ENCODE data around the gene HAND2. TPM values are rescaled to one million over a fixed set of nuclear protein-coding genes. Genes with fewer than 3 reads are reported as not detected.

HAND2 gene
- total and polyA plus RNA-seq, 2 experiments from 2014 or later: 0.15 TPM; not detected in 1

- DNase-seq (ENCODE audit: low spot score): peak; percentile 20
- peaks cover 40% of the 10 kb centered on the region for H3K4me1 Mint-ChIP-seq
- peaks cover 93% of the 10 kb centered on the region for H3K27me3 Mint-ChIP-seq (ENCODE audit: insufficient read depth, low read depth, poor library complexity)
- Histone ChIP-seq H3K36me3 (ENCODE audit: insufficient read depth) (no peaks in the 10 kb centered on the region), H3K79me2 (replicated peaks; ENCODE audit: insufficient read depth) (no peaks in the 10 kb centered on the region), H3K27ac (ENCODE audit: low read depth) (no peak overlapping the region), H3F3A (replicated peaks; ENCODE audit: low read depth) (0 out of 2 replicates have a peak, but pooled peaks cover 12% of the 10 kb centered on the region), H3K4me3 (peak overlapping the region; percentile 80), H2AFZ (no peak overlapping the region), H3K9me2 (ENCODE audit: insufficient read depth) (no peaks in the 10 kb centered on the region), H4K20me1 (replicated peaks; ENCODE audit: insufficient read depth) (peaks cover 10% of the 10 kb centered on the region), H3K4me1 (ENCODE audit: insufficient read depth) (peaks cover 40% of the 10 kb centered on the region), H3K27me3 (ENCODE audit: insufficient read depth) (peaks cover 100% of the 10 kb centered on the region), H3K4me2 (peak overlapping the region; percentile 96)
- no peak for TF ChIP-seq ZNF331 (CRISPR knock-in tag; IDR thresholded peaks at IDR 0.05; ENCODE audit: low read depth)
- peak; percentile 86 for TF ChIP-seq EZH2 (IDR thresholded peaks at IDR 0.05; ENCODE audit: low read depth, unreplicated experiment)
- TF ChIP-seq POLR2AphosphoS5 (IDR thresholded peaks at IDR 0.05; ENCODE audit: low read depth): no peak
- TF ChIP-seq CREB1 (CRISPR knock-in tag; IDR thresholded peaks at IDR 0.05; ENCODE audit: low read depth): no peak
- H3K9me3 Mint-ChIP-seq: peaks cover 3% of the 10 kb centered on the region; the same call in 2 of the 3 replicates
- no peak for ATAC-seq
- H3K36me3 Mint-ChIP-seq (ENCODE audit: low read depth): no peaks in the 10 kb centered on the region
- H3K27ac Mint-ChIP-seq: no peak overlapping the region
- H3K4me3 Mint-ChIP-seq: peak overlapping the region; percentile 69
Measured at GRCh38 chr4:173502282-173502681, 27.7 kb downstream of the HAND2 start.

- H3K9me3 Mint-ChIP-seq: peaks cover 2% of the 10 kb centered on the region; the same call in 2 of the 3 replicates
- H3K4me3 Mint-ChIP-seq: peak overlapping the region; percentile 69
- Histone ChIP-seq H3K79me2 (replicated peaks; ENCODE audit: insufficient read depth) (no peaks in the 10 kb centered on the region), H3K36me3 (ENCODE audit: insufficient read depth) (no peaks in the 10 kb centered on the region), H3K9me2 (ENCODE audit: insufficient read depth) (no peaks in the 10 kb centered on the region), H3K4me3 (peak overlapping the region; percentile 80), H3K27ac (ENCODE audit: low read depth) (no peak overlapping the region), H3F3A (replicated peaks; ENCODE audit: low read depth) (0 out of 2 replicates have a peak, but pooled peaks cover 12% of the 10 kb centered on the region), H3K4me2 (peak overlapping the region; percentile 96), H3K4me1 (ENCODE audit: insufficient read depth) (peaks cover 35% of the 10 kb centered on the region), H4K20me1 (replicated peaks; ENCODE audit: insufficient read depth) (peaks cover 5% of the 10 kb centered on the region; the same call in 1 of the 2 replicates), H3K27me3 (ENCODE audit: insufficient read depth) (peaks cover 98% of the 10 kb centered on the region), H2AFZ (peak overlapping the region; percentile 96)
- TF ChIP-seq REST (IDR thresholded peaks at IDR 0.05; ENCODE audit: unreplicated experiment) (no peak), EZH2 (IDR thresholded peaks at IDR 0.05; ENCODE audit: low read depth, unreplicated experiment) (peak; percentile 96)
- DNase-seq (ENCODE audit: low spot score) (peak; percentile 26), ATAC-seq (peak; percentile 5; the same call in 1 of the 3 replicates)
- no peak overlapping the region for H3K27ac Mint-ChIP-seq
- peaks cover 35% of the 10 kb centered on the region for H3K4me1 Mint-ChIP-seq
- H3K27me3 Mint-ChIP-seq (ENCODE audit: insufficient read depth, low read depth, poor library complexity): peaks cover 87% of the 10 kb centered on the region
- H3K36me3 Mint-ChIP-seq (ENCODE audit: low read depth): no peaks in the 10 kb centered on the region
Measured at GRCh38 chr4:173501592-173502150, 28.4 kb downstream of the HAND2 start.

Measured in GM23338 (cell line).